Measurements from ENCODE around the gene SCN11A.

DNA sequence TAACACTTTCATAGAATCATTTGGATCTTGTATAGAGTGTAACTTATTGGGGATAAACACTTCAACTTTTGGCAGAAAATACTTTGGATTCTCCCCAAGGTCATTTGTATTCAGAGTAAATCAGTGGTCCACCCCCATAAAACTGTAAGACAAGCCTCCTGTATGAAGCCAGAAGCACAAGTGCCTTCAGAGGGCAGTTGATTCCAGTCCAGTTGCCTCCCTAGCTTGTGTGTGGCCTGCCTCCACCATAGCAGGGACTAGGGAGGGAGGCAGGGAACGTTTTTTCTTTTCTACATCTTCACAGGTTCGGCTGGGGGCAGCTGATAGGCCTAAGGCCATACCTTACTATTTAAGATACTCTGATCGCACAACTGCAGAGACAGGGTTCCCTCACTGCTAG, 44.0 kb upstream of the SCN11A start:
- TF ChIP-seq, protein P1, sequence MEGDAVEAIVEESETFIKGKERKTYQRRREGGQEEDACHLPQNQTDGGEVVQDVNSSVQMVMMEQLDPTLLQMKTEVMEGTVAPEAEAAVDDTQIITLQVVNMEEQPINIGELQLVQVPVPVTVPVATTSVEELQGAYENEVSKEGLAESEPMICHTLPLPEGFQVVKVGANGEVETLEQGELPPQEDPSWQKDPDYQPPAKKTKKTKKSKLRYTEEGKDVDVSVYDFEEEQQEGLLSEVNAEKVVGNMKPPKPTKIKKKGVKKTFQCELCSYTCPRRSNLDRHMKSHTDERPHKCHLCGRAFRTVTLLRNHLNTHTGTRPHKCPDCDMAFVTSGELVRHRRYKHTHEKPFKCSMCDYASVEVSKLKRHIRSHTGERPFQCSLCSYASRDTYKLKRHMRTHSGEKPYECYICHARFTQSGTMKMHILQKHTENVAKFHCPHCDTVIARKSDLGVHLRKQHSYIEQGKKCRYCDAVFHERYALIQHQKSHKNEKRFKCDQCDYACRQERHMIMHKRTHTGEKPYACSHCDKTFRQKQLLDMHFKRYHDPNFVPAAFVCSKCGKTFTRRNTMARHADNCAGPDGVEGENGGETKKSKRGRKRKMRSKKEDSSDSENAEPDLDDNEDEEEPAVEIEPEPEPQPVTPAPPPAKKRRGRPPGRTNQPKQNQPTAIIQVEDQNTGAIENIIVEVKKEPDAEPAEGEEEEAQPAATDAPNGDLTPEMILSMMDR (IDR thresholded peaks at IDR 0.05 in 4 of 5, conservative IDR thresholded peaks at IDR 0.05 in 1 of 5), result no peak
- no peak for TF ChIP-seq POLR2A (IDR thresholded peaks at IDR 0.05)
